ENCODE data around the gene IFRD2. TPM values are rescaled to one million over a fixed set of nuclear protein-coding genes. Genes with fewer than 3 reads are reported as not detected.

Gene IFRD2
- total and polyA plus RNA-seq, 9 of the 15 experiments (the other 6 are each of a cell fraction or from before 2014, with no cell fraction given), result 30.5 to 115 (median 52.8) TPM

GRCh38 chr3:50297896-50298725, 5.9 kb upstream of the IFRD2 start (continued):
- TF ChIP-seq ETV1 (tag; conservative IDR thresholded peaks at IDR 0.05; ENCODE audit: low read depth) (0 out of 2 replicates have a peak, but pooled peaks have one; percentile 21), ZNF436 (CRISPR knock-in tag; IDR thresholded peaks at IDR 0.05) (no peak), SMARCA4 (IDR thresholded peaks at IDR 0.05) (no peak), KLF10 (CRISPR knock-in tag; IDR thresholded peaks at IDR 0.05) (no peak), TSHZ1 (CRISPR knock-in tag; IDR thresholded peaks at IDR 0.05) (no peak), ZNF644 (tag; IDR thresholded peaks at IDR 0.05; ENCODE audit: low read depth) (no peak), CTCF (IDR thresholded peaks at IDR 0.05 in 2 of 3, conservative IDR thresholded peaks at IDR 0.05 in 1 of 3; ENCODE audit: insufficient read depth in 2 of 3, low read depth in 1 of 3, low read length in 3 of 3) (0 out of 6 replicates have a peak, but pooled peaks of 1 of the 3 experiments have one; percentile 30), HBP1 (CRISPR knock-in tag; IDR thresholded peaks at IDR 0.05) (no peak), ZNF431 (CRISPR knock-in tag; IDR thresholded peaks at IDR 0.05) (no peak), CBFA2T3 (IDR thresholded peaks at IDR 0.05) (peak; percentile 19; the same call in 1 of the 2 replicates), SMAD2 (IDR thresholded peaks at IDR 0.05; ENCODE audit: low read depth, low read length) (no peak), EP300 (IDR thresholded peaks at IDR 0.05; ENCODE audit: low read length) (peak; percentile 43)
- TF ChIP-seq, protein P1, sequence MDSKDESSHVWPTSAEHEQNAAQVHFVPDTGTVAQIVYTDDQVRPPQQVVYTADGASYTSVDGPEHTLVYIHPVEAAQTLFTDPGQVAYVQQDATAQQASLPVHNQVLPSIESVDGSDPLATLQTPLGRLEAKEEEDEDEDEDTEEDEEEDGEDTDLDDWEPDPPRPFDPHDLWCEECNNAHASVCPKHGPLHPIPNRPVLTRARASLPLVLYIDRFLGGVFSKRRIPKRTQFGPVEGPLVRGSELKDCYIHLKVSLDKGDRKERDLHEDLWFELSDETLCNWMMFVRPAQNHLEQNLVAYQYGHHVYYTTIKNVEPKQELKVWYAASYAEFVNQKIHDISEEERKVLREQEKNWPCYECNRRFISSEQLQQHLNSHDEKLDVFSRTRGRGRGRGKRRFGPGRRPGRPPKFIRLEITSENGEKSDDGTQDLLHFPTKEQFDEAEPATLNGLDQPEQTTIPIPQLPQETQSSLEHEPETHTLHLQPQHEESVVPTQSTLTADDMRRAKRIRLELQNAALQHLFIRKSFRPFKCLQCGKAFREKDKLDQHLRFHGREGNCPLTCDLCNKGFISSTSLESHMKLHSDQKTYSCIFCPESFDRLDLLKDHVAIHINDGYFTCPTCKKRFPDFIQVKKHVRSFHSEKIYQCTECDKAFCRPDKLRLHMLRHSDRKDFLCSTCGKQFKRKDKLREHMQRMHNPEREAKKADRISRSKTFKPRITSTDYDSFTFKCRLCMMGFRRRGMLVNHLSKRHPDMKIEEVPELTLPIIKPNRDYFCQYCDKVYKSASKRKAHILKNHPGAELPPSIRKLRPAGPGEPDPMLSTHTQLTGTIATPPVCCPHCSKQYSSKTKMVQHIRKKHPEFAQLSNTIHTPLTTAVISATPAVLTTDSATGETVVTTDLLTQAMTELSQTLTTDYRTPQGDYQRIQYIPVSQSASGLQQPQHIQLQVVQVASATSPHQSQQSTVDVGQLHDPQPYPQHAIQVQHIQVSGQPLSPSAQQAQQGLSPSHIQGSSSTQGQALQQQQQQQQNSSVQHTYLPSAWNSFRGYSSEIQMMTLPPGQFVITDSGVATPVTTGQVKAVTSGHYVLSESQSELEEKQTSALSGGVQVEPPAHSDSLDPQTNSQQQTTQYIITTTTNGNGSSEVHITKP (IDR thresholded peaks at IDR 0.05; ENCODE audit: partially characterized antibody), result peak; percentile 6
